DLD1 (cell line): ENCODE measurements around the gene ATP6AP1.

Source experiments
- in situ Hi-C: cut with HindIII; loops from 2 replicates; pipeline ENCODE4 v1.10.0; 2017; ENCODE audit warnings: low sequenced_read_pairs

ATP6AP1 gene

GRCh38 chrX:154445776-154446175 is 17.3 kb downstream of the ATP6AP1 start:
- in situ Hi-C loops = no loop called here

GRCh38 chrX:154446430-154446829 is 18.0 kb downstream of the ATP6AP1 start:
- in situ Hi-C loops = no loop called here

- in situ Hi-C loops = no loop called here
Measured at GRCh38 chrX:154448484-154448883, 20.0 kb downstream of the ATP6AP1 start.

GRCh38 chrX:154449618-154450017 is 21.1 kb downstream of the ATP6AP1 start:
- in situ Hi-C loops = no loop called here

DNA sequence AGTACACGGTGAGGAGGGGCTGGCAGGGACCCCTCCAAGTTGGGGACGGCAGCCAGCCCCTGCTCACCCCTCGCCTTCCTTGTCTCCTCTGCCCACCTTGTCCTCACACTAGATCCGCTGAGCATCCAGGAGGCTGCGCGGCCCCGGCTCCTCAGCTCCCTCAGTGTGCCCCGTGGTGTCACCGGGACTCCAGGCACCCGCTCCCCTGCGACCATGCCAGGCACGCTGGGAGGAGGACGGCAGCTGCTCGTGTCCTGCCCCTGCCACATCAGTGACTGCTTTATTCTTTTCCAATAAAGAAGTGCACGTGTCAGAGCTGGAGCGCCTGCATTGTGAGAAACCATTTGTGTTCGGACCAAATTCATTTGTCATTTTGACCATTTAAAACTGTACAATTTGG is 21.8 kb downstream of the ATP6AP1 start:
- in situ Hi-C loops = no loop called here

- in situ Hi-C loops = no loop called here
Measured at GRCh38 chrX:154452823-154453222, 24.3 kb downstream of the ATP6AP1 start.

DNA sequence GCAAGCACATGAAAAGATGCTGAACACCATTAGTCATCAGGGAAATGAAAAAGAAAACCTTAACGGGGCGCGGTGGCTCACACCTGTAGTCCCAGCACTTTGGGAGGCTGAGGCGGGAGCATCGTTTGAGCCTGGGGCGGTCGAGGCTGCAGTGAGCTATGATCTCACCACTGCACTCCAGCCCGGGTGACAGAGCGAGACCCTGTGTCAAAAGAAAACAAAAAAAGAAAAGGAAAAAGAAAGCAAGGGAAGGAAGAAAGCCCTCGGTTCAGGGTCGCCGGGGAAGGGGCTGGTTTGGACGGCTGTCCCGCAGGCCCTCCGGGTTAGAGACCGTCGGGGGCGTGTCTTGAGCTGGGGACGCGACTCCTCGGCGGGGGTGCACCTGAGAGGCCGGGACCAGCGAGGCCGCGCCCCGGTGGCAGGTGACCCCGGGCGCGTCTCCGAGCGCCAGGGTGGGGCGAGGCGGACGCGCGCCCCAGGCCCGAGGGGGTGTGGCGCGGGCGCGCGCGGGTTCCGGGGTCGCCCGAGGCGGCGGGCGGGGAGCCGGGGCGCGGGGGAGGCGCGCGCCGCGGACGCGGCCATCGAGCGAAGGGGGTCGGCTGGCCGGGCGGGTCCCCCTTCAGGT is 29.1 kb downstream of the ATP6AP1 start:
- in situ Hi-C loops = no loop called here

GRCh38 chrX:154458116-154458953 is 29.9 kb downstream of the ATP6AP1 start, which contains the start of gene PLXNA3:
PLXNA3 (plus strand) TSS chrX:154458281; CDS start chrX:154460184, 1,903 bp downstream.
- in situ Hi-C loops = no loop called here

GRCh38 chrX:154458954-154459778 is 30.7 kb downstream of the ATP6AP1 start:
- in situ Hi-C loops = no loop called here

DNA sequence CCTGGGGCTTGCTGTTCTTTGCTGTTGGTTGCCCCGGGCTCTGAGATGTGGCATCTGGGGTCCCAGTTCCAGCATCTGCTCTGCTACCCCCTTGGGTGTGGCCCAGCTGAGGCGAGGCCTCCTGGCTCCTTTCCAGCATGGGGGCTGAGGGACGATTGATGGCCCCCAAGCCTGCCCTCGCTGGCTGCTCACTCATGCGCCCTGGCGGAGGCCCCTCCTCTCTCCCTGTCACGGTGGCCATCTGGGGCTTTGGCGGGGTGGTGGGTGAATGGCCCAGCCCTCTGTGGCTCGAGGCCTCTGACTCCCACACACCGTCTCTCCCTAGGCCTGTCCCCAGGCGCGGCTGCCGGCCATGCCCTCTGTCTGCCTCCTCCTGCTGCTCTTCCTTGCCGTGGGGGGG is 31.4 kb downstream of the ATP6AP1 start:
- in situ Hi-C loops = no loop called here

DNA sequence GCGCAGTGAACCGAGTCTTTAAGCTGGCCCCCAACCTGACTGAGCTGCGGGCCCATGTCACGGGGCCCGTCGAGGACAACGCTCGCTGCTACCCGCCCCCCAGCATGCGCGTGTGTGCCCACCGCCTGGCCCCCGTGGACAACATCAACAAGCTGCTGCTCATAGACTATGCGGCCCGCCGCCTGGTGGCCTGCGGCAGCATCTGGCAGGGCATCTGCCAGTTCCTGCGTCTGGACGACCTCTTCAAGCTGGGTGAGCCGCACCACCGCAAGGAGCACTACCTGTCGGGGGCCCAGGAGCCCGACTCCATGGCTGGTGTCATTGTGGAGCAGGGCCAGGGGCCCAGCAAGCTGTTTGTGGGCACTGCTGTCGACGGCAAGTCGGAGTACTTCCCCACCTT is 31.8 kb downstream of the ATP6AP1 start:
- in situ Hi-C loops = no loop called here

DNA sequence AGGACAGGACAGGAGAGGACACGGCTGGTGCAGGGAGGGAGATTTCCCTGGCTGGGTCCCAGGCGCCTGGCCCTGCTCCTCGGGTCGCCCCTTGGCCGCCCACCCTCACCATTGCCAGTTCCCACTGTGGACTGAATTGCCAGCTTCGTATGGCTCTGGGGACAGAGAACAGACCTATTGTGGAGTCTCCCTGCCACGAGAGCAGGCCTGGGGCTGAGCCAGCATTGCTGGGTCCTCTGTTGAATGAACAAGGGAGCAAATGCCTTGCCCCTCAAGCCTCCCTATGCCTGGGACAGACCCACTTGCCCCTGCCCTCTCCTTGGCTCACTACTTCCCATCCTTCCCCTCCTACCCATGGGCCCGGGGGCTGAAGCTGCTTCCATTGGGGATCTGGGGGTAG is 33.9 kb downstream of the ATP6AP1 start:
- in situ Hi-C loops = no loop called here

DNA sequence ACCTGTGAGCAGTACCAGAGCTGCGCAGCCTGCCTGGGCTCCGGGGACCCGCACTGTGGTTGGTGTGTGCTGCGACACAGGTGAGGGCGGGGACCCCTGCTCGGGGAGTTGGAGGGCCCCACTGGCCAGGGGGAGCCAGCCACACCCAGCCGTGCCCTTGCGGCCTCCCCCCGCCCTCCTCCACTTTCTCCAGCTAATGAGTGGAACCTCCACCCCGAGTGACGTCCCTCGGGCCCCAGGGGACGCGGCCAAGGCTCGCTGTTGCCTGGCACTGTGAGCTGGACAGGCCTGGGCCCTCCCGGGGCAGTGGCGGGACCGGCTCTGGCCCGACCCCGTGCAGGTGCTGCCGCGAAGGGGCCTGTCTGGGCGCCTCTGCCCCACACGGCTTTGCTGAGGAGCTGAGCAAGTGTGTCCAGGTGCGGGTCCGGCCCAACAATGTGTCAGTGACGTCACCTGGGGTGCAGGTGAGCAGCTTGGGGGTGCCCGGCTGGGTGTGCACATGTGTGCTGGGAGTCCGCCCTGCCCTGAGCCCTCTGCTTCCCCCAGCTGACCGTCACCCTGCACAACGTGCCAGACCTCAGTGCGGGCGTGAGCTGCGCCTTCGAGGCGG is 35.2 kb downstream of the ATP6AP1 start:
- in situ Hi-C loops = no loop called here

- in situ Hi-C loops = no loop called here
Measured at GRCh38 chrX:154464806-154465365, 36.4 kb downstream of the ATP6AP1 start.

- in situ Hi-C loops = no loop called here
Measured at GRCh38 chrX:154465601-154466000, 37.1 kb downstream of the ATP6AP1 start.

DNA sequence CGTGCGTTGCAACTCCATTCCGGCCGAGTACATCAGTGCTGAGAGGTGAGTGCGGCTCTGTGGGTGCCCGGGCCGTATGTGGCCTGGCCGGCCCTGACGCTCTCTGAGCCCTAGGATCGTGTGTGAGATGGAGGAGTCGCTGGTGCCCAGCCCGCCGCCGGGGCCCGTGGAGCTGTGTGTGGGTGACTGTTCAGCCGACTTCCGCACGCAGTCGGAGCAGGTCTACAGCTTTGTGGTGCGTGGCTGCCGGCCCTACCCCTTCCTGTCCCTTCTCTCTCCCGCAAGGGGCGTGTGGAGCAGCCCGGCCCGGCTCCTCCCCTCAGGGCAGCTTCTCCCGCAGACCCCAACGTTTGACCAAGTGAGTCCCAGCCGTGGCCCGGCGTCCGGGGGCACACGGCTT is 37.6 kb downstream of the ATP6AP1 start:
- in situ Hi-C loops = no loop called here

DNA sequence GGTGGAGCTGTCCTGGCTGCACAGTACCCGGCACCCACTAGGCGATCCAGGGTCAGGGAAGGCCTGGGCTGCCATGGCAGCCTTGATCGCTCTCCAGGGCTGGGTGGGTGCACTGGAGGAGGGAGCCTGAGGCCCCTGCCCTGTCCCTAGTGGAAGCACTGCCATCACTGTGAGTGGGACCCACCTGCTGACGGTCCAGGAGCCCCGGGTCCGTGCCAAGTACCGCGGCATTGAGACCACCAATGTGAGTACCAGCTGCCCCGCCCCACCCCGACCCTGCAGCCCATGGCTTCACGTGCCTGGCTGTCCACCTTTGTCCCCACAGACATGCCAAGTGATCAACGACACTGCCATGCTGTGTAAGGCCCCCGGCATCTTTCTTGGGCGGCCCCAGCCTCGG is 38.4 kb downstream of the ATP6AP1 start:
- in situ Hi-C loops = no loop called here

GRCh38 chrX:154467556-154467955 is 39.1 kb downstream of the ATP6AP1 start:
- in situ Hi-C loops = no loop called here

DNA sequence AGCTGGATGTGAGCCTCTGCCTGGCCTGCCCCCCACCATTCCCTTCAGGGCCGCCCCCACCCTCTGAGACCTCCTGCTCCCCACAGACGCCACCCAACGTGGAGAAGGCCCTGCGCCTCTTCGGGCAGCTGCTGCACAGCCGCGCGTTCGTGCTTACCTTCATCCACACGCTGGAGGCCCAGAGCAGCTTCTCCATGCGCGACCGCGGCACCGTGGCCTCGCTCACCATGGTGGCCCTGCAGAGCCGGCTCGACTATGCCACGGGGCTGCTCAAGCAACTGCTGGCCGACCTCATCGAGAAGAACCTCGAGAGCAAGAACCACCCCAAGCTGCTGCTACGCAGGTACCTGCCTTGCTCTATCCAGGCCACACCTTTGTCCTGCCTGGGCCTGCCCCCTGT is 39.7 kb downstream of the ATP6AP1 start:
- in situ Hi-C loops = no loop called here

GRCh38 chrX:154469114-154469513 is 40.6 kb downstream of the ATP6AP1 start:
- in situ Hi-C loops = no loop called here

DNA sequence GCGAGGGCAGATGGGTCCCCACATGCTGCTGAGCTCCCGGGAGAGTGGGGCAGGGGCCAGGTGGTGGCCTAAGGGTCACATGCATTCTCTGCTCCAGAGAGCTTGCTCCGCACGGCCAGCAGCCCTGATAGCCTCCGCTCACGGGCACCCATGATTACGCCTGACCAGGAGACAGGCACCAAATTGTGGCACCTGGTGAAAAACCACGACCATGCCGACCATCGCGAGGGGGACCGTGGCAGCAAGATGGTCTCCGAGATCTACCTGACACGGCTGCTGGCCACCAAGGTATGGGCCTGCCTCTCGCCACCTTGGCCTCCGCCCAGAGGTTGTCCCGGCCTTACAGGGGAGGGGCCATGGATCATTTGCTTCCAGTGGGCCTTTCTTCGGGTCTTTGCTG is 41.4 kb downstream of the ATP6AP1 start:
- in situ Hi-C loops = no loop called here
